ENCODE data around the gene PPM1D. TPM values are rescaled to one million over a fixed set of nuclear protein-coding genes. Genes with fewer than 3 reads are reported as not detected.
"Not testable (repeated sequence)": the region's sequence is repeated elsewhere in the genome, so short reads cannot be mapped to it uniquely, and the experiment has no call there.

PPM1D gene
- total RNA-seq, 2 donors from 2014 or later = 13.7 to 17.8 TPM

DNA sequence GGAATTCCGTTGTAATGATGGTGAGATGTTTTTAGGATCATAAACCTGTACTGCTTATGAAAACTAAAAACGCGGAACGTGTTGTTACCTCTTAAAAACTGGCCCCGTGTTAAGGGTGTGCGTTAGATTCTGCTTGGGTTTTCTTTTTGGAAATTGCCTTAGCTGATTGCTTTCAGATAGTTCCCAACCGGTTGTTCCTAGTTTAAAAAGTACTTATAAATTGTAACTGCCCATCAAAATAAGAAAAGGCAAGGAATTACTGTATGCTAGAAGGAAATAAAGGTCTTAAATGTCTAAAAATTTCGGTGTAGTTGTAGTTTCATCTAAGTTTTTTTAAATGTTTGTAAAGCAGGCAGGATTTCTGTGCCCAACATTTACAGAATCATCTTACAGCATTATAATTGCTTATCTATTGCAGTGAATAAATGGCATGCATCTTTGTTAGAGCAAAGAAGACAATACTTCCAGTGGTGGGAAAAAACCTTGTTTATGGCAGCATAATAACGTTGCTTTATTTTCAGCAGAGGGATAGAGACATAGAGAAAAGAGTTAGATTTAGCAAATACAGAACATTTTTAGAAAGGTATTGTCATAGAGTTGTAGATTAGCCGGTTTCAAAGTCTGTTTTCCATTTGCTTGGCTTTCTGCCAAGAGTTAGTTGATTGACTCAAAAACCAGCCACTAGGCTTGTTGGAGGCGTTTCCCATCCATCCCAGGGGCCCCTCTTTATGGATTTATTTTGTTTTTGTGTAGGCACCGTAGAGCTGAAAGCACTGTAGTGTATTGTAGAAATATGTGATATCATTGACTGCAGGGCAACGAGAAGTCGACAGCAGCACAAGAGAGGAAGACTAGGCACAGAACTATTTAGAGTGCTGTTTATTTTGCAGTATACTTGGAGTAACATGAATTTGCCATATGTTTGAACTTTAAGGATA lies 1.7 kb downstream of the PPM1D start:
- no peaks in the 10 kb centered on the region for H3K9me3 ChIP-seq
- ATAC-seq (ENCODE audit: insufficient number of reproducible peaks, low FRiP score, low read depth) = no peak
- TF ChIP-seq, protein P1, sequence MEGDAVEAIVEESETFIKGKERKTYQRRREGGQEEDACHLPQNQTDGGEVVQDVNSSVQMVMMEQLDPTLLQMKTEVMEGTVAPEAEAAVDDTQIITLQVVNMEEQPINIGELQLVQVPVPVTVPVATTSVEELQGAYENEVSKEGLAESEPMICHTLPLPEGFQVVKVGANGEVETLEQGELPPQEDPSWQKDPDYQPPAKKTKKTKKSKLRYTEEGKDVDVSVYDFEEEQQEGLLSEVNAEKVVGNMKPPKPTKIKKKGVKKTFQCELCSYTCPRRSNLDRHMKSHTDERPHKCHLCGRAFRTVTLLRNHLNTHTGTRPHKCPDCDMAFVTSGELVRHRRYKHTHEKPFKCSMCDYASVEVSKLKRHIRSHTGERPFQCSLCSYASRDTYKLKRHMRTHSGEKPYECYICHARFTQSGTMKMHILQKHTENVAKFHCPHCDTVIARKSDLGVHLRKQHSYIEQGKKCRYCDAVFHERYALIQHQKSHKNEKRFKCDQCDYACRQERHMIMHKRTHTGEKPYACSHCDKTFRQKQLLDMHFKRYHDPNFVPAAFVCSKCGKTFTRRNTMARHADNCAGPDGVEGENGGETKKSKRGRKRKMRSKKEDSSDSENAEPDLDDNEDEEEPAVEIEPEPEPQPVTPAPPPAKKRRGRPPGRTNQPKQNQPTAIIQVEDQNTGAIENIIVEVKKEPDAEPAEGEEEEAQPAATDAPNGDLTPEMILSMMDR (IDR thresholded peaks at IDR 0.05) = peak; percentile 10
- H3K27ac ChIP-seq = peak overlapping the region; percentile 93 to 99
- no peaks in the 10 kb centered on the region for H3K36me3 ChIP-seq
- H3K27me3 ChIP-seq (replicated peaks; ENCODE audit: insufficient read depth) = no peaks in the 10 kb centered on the region
- H3K4me1 ChIP-seq (ENCODE audit: control insufficient read depth in 1 of 2, low read depth in 2 of 2) = peaks cover 25 to 42% of the 10 kb centered on the region in 2 donors
- H3K4me3 ChIP-seq = peak overlapping the region; percentile 98
- no peak for DNase-seq (ENCODE audit: low spot score)

DNA sequence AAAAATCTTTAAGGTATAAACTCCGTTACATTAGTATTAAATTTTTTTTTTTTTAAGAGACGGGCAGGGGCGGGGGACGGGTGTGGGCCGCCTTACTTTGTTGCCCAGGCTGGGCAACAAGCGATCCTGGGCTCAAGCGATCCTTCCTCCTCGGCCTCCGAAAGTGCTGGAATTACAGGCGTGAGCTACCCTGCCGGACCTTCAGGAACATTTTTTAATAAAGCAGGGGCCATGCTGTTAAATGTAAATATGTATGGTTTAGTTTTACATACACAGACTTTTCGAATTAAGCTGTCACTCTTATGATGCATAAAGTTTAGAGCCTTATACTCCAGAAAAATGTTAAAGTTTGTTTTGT lies 2.4 kb downstream of the PPM1D start:
- no peaks in the 10 kb centered on the region for H3K27me3 ChIP-seq (replicated peaks; ENCODE audit: insufficient read depth)
- no peak for DNase-seq (ENCODE audit: low spot score)
- H3K4me3 ChIP-seq = peak overlapping the region; percentile 98
- peak overlapping the region; percentile 60 to 99 for H3K27ac ChIP-seq
- H3K9me3 ChIP-seq = no peaks in the 10 kb centered on the region
- no peaks in the 10 kb centered on the region for H3K36me3 ChIP-seq
- TF ChIP-seq, protein P1 (IDR thresholded peaks at IDR 0.05) = no peak
- H3K4me1 ChIP-seq (ENCODE audit: control insufficient read depth in 1 of 2, low read depth in 2 of 2) = peaks cover 25 to 45% of the 10 kb centered on the region in 2 donors
- ATAC-seq (ENCODE audit: insufficient number of reproducible peaks, low FRiP score, low read depth) = no peak

DNA sequence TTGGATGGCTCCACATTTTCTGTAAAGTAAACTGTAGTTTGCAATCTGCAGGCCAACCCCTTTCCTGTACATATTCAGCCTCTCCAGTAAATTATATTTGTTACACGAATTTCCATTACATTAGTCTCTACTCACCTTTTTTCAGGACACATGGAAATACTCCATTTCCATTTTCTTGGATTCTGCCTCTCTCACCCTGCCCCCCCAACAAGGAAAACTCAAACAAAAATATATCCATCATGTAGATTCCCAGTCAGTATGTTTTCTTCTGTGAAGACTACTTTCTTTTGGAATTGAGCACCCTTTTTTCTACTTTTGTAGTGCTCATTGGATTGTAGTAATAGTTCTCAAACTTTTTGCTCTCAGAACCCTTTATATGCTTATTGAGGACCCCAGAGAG lies 2.9 kb downstream of the PPM1D start:
- DNase-seq (ENCODE audit: low spot score) (no peak), ATAC-seq (ENCODE audit: insufficient number of reproducible peaks, low FRiP score, low read depth) (no peak)
- Histone ChIP-seq H3K27me3 (replicated peaks; ENCODE audit: insufficient read depth) (no peaks in the 10 kb centered on the region), H3K36me3 (no peaks in the 10 kb centered on the region), H3K27ac (peak overlapping the region; percentile 42 to 99), H3K4me3 (peak overlapping the region; percentile 98), H3K4me1 (ENCODE audit: control insufficient read depth in 1 of 2, low read depth in 2 of 2) (peaks cover 25 to 46% of the 10 kb centered on the region in 2 donors), H3K9me3 (no peaks in the 10 kb centered on the region)
- TF ChIP-seq, protein P1 (IDR thresholded peaks at IDR 0.05) = no peak

DNA sequence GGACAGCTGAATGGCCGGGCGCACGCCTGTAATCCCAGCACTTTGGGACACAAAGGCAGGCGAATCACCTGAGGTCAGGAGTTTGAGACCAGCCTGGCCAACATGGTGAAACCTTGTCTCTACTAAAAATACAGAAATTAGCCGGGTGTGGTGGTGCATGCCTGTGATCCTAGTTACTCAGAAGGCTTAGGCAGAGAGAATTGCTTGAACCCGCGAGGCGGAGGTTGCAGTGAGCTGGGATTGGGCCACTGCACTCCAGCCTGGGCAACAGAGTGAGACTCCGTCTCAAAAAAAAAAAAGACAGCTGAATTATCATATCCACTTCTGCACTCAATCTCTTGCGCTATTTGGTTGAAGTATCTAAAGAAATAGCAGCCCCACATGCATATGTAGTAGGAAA lies 3.5 kb downstream of the PPM1D start:
- peaks cover 25 to 46% of the 10 kb centered on the region in 2 donors for H3K4me1 ChIP-seq (ENCODE audit: control insufficient read depth in 1 of 2, low read depth in 2 of 2)
- not testable (repeated sequence) for H3K4me3 ChIP-seq; H3K9me3 ChIP-seq; ATAC-seq (ENCODE audit: insufficient number of reproducible peaks, low FRiP score, low read depth); H3K36me3 ChIP-seq; DNase-seq (ENCODE audit: low spot score); H3K27me3 ChIP-seq (replicated peaks; ENCODE audit: insufficient read depth); H3K27ac ChIP-seq

DNA sequence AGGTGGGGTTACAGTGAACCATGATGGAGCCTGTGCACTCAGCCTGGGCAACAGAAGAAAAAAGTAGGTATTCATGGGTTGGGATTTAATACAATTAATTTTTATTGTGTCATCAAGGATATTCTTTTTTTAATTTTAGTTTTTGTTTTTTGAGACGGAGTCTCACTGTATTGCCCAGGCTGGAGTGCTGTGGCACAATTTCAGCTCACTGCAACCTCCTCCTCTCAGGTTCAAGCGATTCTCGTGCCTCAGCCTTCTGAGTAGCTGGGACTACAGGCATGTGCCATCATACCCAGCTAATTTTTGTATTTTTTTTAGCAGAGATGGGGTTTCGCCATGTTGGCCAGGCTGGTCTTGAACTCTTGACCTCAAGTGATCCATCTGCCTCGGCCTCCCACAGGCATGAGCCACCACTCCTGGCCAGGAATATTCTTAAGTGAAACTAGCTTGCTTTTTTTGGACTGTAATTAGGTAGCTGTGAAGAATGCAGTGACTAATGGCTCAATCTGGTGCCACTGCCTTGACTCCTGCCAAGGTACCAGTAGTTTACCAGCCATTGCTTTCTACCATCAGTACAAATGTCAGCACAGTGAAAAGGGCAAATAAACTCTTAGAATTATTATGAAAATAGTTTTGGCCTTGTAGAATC lies 4.8 kb downstream of the PPM1D start:
- no peaks in the 10 kb centered on the region for H3K9me3 ChIP-seq
- H3K27me3 ChIP-seq (replicated peaks; ENCODE audit: insufficient read depth) = no peaks in the 10 kb centered on the region
- H3K27ac ChIP-seq = peak overlapping the region; percentile 67 to 69
- DNase-seq (ENCODE audit: low spot score) (peak; percentile 64), ATAC-seq (ENCODE audit: insufficient number of reproducible peaks, low FRiP score, low read depth) (peak; percentile 81)
- peaks cover 21 to 46% of the 10 kb centered on the region in 2 donors for H3K4me1 ChIP-seq (ENCODE audit: control insufficient read depth in 1 of 2, low read depth in 2 of 2)
- no peaks in the 10 kb centered on the region for H3K36me3 ChIP-seq
- TF ChIP-seq, protein P1 (IDR thresholded peaks at IDR 0.05) = no peak
- peak overlapping the region; percentile 39 for H3K4me3 ChIP-seq

Measured in thoracic aorta (tissue), 2 donors.